ENCODE results near the gene GLDC.

DNA sequence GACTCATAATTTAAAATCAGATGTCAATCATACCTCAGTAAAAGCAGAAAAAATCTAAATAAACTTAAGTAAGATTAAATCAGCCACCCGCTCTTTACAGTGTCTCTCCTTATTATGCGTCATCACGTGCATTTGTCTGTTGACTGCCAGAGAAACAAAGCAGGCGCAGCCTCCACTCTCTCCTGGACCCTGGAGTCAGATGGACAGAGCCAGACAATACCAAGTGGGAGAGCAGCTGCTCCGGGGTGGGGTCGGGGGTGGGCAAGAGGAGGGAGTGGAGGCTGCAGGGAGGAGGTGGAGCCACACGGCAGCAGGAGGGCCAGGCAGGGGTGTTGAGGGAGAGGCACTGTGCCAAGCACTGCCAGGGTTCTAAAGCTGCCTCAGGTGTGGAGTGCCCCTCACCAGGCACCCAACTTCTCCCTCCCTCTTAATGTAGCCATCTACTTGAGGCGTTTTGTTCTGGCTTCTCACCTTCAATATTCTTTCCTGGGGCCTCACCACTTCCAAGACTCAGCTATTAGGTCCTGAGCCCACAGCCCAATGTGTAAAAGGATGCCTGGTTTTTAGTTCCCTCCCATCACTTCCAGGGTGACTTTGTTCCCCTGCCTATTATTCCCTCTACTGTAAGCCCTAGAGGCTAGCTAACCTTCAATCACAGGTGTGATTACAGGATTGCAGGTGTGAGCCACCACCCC, 96.3 kb downstream of the GLDC start:
- TF ChIP-seq, protein P1, sequence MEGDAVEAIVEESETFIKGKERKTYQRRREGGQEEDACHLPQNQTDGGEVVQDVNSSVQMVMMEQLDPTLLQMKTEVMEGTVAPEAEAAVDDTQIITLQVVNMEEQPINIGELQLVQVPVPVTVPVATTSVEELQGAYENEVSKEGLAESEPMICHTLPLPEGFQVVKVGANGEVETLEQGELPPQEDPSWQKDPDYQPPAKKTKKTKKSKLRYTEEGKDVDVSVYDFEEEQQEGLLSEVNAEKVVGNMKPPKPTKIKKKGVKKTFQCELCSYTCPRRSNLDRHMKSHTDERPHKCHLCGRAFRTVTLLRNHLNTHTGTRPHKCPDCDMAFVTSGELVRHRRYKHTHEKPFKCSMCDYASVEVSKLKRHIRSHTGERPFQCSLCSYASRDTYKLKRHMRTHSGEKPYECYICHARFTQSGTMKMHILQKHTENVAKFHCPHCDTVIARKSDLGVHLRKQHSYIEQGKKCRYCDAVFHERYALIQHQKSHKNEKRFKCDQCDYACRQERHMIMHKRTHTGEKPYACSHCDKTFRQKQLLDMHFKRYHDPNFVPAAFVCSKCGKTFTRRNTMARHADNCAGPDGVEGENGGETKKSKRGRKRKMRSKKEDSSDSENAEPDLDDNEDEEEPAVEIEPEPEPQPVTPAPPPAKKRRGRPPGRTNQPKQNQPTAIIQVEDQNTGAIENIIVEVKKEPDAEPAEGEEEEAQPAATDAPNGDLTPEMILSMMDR (IDR thresholded peaks at IDR 0.05) = no peak
- TF ChIP-seq POLR2A (IDR thresholded peaks at IDR 0.05; ENCODE audit: low read depth) = no peak
- TF ChIP-seq POLR2AphosphoS5 (IDR thresholded peaks at IDR 0.05) = no peak
- TF ChIP-seq EP300 (IDR thresholded peaks at IDR 0.05) = no peak
